Liver (tissue), 9 donors: ENCODE measurements around the gene CDC42BPB. TPM values are rescaled to one million over a fixed set of nuclear protein-coding genes. Genes with fewer than 3 reads are reported as not detected.

Source experiments
- DNase-seq: peaks from one replicate; pipeline ENCODE4 v3.0.0-alpha.2; 2017; ENCODE audit warnings: low spot score
- H3K27ac ChIP-seq, 2 donors: one replicate each; pipeline ENCODE4 v1.7.0; 2013; ENCODE audit warnings: inconsistent platforms in 2 of 2, low read length in 2 of 2, control low read depth in 1 of 2, low read depth in 1 of 2, mild to moderate bottlenecking in 1 of 2
- H3K27me3 ChIP-seq, 4 donors: one replicate each; pipeline versions ENCODE4 v1.6.1 to v1.7.0; 2013; ENCODE audit warnings: low read length in 3 of 4, inconsistent platforms in 1 of 4, mild to moderate bottlenecking in 1 of 4, moderate library complexity in 1 of 4; ENCODE audit not compliant: control insufficient read depth in 4 of 4, insufficient read depth in 4 of 4
- H3K36me3 ChIP-seq, 4 donors: one replicate each; pipeline versions ENCODE4 v1.6.1 to v1.7.0; 2013; ENCODE audit warnings: low read length in 3 of 4, mild to moderate bottlenecking in 3 of 4, low read depth in 1 of 4, moderate library complexity in 1 of 4; ENCODE audit not compliant: control insufficient read depth in 4 of 4, insufficient read depth in 3 of 4
- H3K4me1 ChIP-seq, 4 donors: one replicate each; pipeline versions ENCODE4 v1.6.1 to v1.7.0; 2013; ENCODE audit warnings: low read length in 3 of 4, mild to moderate bottlenecking in 3 of 4, moderate library complexity in 1 of 4; ENCODE audit not compliant: control insufficient read depth in 4 of 4, insufficient read depth in 4 of 4
- H3K4me3 ChIP-seq, 3 donors: one replicate each; pipeline versions ENCODE4 v1.6.1 to v1.7.0; 2013; ENCODE audit warnings: low read length in 3 of 3, control low read depth in 1 of 3, low read depth in 1 of 3, mild to moderate bottlenecking in 1 of 3
- H3K9ac ChIP-seq, 2 donors: one replicate each; pipeline ENCODE4 v1.7.0; 2013; ENCODE audit warnings: low read length in 2 of 2, mild to moderate bottlenecking in 2 of 2, moderate library complexity in 2 of 2, control low read depth in 1 of 2, low read depth in 1 of 2
- H3K9me3 ChIP-seq, 4 donors: one replicate each; pipeline versions ENCODE4 v1.6.1 to v1.7.0; 2013; ENCODE audit warnings: low read length in 3 of 4; ENCODE audit not compliant: control insufficient read depth in 4 of 4
- FOXA1 ChIP-seq: IDR thresholded peaks from 2 replicates; pipeline ENCODE4 v1.6.1; 2016; ENCODE audit warnings: antibody characterized with exemption
- FOXA2 ChIP-seq: IDR thresholded peaks from 2 replicates; pipeline ENCODE4 v1.6.1; 2016; ENCODE audit warnings: antibody characterized with exemption
- GABPA ChIP-seq, 2 donors: IDR thresholded peaks in 1 of 2; conservative IDR thresholded peaks in 1 of 2; 2 replicates each; pipeline ENCODE4 v1.6.1; 2016; ENCODE audit warnings: antibody characterized with exemption in 2 of 2, mild to moderate bottlenecking in 1 of 2, moderate library complexity in 1 of 2
- HNF4A ChIP-seq, 2 donors: conservative IDR thresholded peaks; 2 replicates each; pipeline ENCODE4 v1.6.1; 2016; ENCODE audit warnings: antibody characterized with exemption in 2 of 2, mild to moderate bottlenecking in 2 of 2
- HNF4G ChIP-seq: IDR thresholded peaks from 2 replicates; pipeline ENCODE4 v1.6.1; 2016; ENCODE audit warnings: antibody characterized with exemption
- JUND ChIP-seq, 2 donors: IDR thresholded peaks; 2 replicates each; pipeline ENCODE4 v1.6.1; 2016; ENCODE audit warnings: antibody characterized with exemption in 2 of 2
- NR2F2 ChIP-seq: IDR thresholded peaks from 2 replicates; pipeline ENCODE4 v1.6.1; 2016; ENCODE audit warnings: antibody characterized with exemption
- RAD21 ChIP-seq, 2 donors: IDR thresholded peaks; 2 replicates each; pipeline ENCODE4 v1.6.1; 2016; ENCODE audit warnings: antibody characterized with exemption in 2 of 2, mild to moderate bottlenecking in 2 of 2
- SP1 ChIP-seq: IDR thresholded peaks from 2 replicates; pipeline ENCODE4 v1.6.1; 2018; ENCODE audit warnings: antibody characterized with exemption, mild to moderate bottlenecking
- TAF1 ChIP-seq: conservative IDR thresholded peaks from 2 replicates; pipeline ENCODE4 v1.6.1; 2016; ENCODE audit warnings: antibody characterized with exemption, mild to moderate bottlenecking
- YY1 ChIP-seq: IDR thresholded peaks from 2 replicates; pipeline ENCODE4 v1.6.1; 2016; ENCODE audit warnings: antibody characterized with exemption, mild to moderate bottlenecking
- WGBS: extraction: QIAGEN DNeasy Blood & Tissue Kit; methylation state at CpG from one replicate; pipeline ENCODE4 v1.1.7; 2013; 5-methylcytosine and 5-hydroxymethylcytosine counted together
- polyA plus RNA-seq, 2 donors: library from polyadenylated mRNA; stranded (reverse) in 1 of 2; unstranded in 1 of 2; fragments of 200-250 nt in 1 of 2; fragments of >200 nt in 1 of 2; fragmentation: Nextera tagmentation in 1 of 2; extraction: Ambion mirVana in 1 of 2; gene quantifications; one replicate each; pipeline versions ENCODE4 v1.2.1 to v1.2.3, GENCODE V29; 2013 to 2015
- total RNA-seq, 2 donors: library from RNA; depleted of rRNA; stranded (reverse); fragments of >200 nt; gene quantifications; one replicate each; pipeline ENCODE4 v1.2.3, GENCODE V29; 2014
- TF ChIP-seq, protein P1 (sequence below): fragments of 150-350 bp; IDR thresholded peaks from 2 replicates; pipeline ENCODE4 v1.5.1; 2017; ENCODE audit warnings: improper control_type of control experiment, low read depth, low read length; ENCODE audit not compliant: missing input control
- TF ChIP-seq, protein P2 (sequence below): IDR thresholded peaks from 2 replicates; pipeline ENCODE4 v1.6.1; 2016; ENCODE audit warnings: antibody characterized with exemption
- TF ChIP-seq, protein P3 (sequence below): IDR thresholded peaks from 2 replicates; pipeline ENCODE4 v1.6.1; 2016; ENCODE audit warnings: antibody characterized with exemption, mild to moderate bottlenecking
- TF ChIP-seq, protein P4 (sequence below): IDR thresholded peaks from 2 replicates; pipeline ENCODE4 v1.6.1; 2016; ENCODE audit warnings: antibody characterized with exemption
- TF ChIP-seq, protein P5 (sequence below): IDR thresholded peaks from 2 replicates; pipeline ENCODE4 v1.6.1; 2016; ENCODE audit warnings: antibody characterized with exemption
- donor health status: healthy.
- donor health status: healthy.
- donor health status: healthy.
- donor health status: healthy.
- donor health status: healthy.

The CDC42BPB gene
- total and polyA plus RNA-seq, 4 donors = 4.1 to 78.7 (median 29.7) TPM

DNA sequence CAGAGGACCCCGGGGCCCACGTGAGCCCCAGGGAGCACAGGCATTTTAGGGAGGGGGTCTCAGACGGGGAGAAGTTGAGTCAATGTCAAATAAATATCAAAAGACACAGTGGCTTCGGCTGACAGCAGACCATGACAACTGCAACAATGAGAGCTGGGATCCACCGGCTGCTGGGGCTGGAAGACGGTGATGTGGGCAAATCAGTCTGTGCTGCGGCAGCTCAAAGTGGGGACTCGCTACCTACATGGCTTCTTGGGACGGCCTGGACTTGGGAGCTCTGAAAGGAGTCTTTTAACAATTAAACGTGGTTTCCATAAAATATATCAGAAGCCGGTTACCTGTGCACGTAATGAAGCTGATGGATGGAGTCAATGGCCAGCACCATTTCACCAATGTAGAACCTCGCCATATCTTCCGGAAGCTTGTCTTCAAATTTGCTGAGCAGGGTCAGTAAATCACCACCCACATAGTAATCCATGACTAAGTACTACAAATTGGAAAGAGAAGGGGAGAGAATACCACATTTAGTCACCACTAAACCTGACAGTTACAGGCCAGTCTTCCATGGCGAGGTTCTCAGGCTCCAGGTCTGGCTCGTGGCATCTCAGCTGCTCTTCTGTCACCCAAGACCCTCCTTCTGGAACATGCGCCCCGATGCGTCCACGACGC lies 58.0 kb downstream of the CDC42BPB start:
- TF ChIP-seq YY1 (no peak), HNF4G (no peak), NR2F2 (no peak), GABPA (IDR thresholded peaks at IDR 0.05 in 1 of 2, conservative IDR thresholded peaks at IDR 0.05 in 1 of 2) (no peak), FOXA2 (no peak), JUND (IDR thresholded peaks at IDR 0.05) (no peak), RAD21 (IDR thresholded peaks at IDR 0.05) (no peak), TAF1 (no peak), HNF4A (conservative IDR thresholded peaks at IDR 0.05) (no peak), FOXA1 (no peak), SP1 (no peak)
- TF ChIP-seq, protein P1, sequence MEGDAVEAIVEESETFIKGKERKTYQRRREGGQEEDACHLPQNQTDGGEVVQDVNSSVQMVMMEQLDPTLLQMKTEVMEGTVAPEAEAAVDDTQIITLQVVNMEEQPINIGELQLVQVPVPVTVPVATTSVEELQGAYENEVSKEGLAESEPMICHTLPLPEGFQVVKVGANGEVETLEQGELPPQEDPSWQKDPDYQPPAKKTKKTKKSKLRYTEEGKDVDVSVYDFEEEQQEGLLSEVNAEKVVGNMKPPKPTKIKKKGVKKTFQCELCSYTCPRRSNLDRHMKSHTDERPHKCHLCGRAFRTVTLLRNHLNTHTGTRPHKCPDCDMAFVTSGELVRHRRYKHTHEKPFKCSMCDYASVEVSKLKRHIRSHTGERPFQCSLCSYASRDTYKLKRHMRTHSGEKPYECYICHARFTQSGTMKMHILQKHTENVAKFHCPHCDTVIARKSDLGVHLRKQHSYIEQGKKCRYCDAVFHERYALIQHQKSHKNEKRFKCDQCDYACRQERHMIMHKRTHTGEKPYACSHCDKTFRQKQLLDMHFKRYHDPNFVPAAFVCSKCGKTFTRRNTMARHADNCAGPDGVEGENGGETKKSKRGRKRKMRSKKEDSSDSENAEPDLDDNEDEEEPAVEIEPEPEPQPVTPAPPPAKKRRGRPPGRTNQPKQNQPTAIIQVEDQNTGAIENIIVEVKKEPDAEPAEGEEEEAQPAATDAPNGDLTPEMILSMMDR = no peak
- TF ChIP-seq, protein P2, sequence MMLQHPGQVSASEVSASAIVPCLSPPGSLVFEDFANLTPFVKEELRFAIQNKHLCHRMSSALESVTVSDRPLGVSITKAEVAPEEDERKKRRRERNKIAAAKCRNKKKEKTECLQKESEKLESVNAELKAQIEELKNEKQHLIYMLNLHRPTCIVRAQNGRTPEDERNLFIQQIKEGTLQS = no peak
- TF ChIP-seq, protein P3, sequence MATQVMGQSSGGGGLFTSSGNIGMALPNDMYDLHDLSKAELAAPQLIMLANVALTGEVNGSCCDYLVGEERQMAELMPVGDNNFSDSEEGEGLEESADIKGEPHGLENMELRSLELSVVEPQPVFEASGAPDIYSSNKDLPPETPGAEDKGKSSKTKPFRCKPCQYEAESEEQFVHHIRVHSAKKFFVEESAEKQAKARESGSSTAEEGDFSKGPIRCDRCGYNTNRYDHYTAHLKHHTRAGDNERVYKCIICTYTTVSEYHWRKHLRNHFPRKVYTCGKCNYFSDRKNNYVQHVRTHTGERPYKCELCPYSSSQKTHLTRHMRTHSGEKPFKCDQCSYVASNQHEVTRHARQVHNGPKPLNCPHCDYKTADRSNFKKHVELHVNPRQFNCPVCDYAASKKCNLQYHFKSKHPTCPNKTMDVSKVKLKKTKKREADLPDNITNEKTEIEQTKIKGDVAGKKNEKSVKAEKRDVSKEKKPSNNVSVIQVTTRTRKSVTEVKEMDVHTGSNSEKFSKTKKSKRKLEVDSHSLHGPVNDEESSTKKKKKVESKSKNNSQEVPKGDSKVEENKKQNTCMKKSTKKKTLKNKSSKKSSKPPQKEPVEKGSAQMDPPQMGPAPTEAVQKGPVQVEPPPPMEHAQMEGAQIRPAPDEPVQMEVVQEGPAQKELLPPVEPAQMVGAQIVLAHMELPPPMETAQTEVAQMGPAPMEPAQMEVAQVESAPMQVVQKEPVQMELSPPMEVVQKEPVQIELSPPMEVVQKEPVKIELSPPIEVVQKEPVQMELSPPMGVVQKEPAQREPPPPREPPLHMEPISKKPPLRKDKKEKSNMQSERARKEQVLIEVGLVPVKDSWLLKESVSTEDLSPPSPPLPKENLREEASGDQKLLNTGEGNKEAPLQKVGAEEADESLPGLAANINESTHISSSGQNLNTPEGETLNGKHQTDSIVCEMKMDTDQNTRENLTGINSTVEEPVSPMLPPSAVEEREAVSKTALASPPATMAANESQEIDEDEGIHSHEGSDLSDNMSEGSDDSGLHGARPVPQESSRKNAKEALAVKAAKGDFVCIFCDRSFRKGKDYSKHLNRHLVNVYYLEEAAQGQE = no peak
- TF ChIP-seq, protein P4, sequence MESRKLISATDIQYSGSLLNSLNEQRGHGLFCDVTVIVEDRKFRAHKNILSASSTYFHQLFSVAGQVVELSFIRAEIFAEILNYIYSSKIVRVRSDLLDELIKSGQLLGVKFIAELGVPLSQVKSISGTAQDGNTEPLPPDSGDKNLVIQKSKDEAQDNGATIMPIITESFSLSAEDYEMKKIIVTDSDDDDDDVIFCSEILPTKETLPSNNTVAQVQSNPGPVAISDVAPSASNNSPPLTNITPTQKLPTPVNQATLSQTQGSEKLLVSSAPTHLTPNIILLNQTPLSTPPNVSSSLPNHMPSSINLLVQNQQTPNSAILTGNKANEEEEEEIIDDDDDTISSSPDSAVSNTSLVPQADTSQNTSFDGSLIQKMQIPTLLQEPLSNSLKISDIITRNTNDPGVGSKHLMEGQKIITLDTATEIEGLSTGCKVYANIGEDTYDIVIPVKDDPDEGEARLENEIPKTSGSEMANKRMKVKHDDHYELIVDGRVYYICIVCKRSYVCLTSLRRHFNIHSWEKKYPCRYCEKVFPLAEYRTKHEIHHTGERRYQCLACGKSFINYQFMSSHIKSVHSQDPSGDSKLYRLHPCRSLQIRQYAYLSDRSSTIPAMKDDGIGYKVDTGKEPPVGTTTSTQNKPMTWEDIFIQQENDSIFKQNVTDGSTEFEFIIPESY = no peak
- TF ChIP-seq, protein P5, sequence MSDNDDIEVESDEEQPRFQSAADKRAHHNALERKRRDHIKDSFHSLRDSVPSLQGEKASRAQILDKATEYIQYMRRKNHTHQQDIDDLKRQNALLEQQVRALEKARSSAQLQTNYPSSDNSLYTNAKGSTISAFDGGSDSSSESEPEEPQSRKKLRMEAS = no peak
- Histone ChIP-seq H3K9ac (no peak overlapping the region), H3K27me3 (no peaks in the 10 kb centered on the region), H3K27ac (no peak overlapping the region), H3K4me1 (peaks cover 0 to 11% (median under 1%) of the 10 kb centered on the region in 4 donors), H3K36me3 (peaks cover 7 to 46% (median 26%) of the 10 kb centered on the region in 4 donors), H3K4me3 (no peak overlapping the region), H3K9me3 (no peaks in the 10 kb centered on the region)
- 96% methylated on average over 21 of the region's 21 CpGs for WGBS
- no peak for DNase-seq
